Measurements from ENCODE around the gene STK17A.
"Not testable (repeated sequence)": the region's sequence is repeated elsewhere in the genome, so short reads cannot be mapped to it uniquely, and the experiment has no call there.

STK17A gene

GRCh38 chr7:43660141-43660540 is 77.2 kb downstream of the STK17A start:
- DNase-seq, result no peak

DNA sequence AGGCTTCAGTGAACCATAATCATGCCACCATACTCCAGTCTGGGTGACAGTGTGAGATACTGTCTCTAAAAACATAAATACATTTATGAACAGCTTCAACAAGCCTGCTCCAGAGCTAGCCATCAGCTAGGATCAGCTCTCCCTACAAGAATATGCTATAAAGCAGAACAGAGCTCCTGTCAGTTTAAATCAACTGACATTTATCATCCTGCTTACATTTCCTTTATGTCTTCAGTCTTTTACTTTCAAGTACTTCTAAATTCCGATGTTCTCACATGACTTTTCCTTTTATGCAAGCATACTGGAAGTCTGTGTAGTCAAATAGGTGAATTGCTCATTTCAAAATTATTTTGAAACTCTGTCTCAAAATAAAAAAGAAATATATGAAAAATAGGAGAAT is 81.8 kb downstream of the STK17A start:
- no peak for DNase-seq

DNA sequence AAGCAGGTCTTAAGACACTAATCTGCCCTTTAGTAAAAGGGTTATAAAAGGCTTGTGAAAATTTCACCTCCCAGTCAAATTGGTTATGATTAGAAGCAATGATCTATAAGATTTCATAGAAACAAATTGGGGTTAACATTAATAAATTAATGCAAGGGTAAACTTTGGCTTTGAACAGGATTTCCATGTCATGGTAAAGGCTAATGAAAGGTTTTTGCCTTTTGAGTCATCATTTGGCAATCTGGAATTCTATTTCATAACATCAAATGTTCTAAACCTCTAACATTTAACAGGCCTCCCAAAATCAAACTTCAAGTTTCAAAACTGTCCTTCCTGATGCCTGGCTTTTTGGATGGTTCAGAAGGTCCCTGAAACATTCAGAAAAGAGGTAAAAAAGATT is 84.0 kb downstream of the STK17A start:
- DNase-seq, result no peak

DNA sequence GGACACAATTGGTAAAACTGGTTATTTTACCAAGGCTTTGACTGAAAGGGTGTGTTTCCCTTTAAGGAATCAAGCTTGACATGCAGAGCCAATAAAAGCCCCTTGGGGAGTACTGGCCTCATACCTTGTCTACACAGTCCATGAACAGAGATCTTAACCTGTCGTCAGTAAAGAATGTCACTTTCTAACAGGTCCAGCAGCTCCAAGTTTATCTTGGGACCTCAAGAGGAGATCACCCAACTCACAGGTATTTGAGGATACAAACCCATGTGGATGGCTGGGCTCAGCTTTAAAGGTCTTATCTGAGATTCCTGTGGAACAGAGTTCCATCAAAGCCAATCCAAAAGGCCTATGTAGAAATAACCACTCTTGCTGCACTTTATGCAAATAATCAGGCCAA is 85.1 kb downstream of the STK17A start:
- no peak for DNase-seq

GRCh38 chr7:43669286-43670081 is 86.6 kb downstream of the STK17A start:
- DNase-seq, result peak in 2 of 4 experiments; percentile 5 to 24

- DNase-seq, result no peak
Measured at GRCh38 chr7:43671521-43671920, 88.6 kb downstream of the STK17A start.

DNA sequence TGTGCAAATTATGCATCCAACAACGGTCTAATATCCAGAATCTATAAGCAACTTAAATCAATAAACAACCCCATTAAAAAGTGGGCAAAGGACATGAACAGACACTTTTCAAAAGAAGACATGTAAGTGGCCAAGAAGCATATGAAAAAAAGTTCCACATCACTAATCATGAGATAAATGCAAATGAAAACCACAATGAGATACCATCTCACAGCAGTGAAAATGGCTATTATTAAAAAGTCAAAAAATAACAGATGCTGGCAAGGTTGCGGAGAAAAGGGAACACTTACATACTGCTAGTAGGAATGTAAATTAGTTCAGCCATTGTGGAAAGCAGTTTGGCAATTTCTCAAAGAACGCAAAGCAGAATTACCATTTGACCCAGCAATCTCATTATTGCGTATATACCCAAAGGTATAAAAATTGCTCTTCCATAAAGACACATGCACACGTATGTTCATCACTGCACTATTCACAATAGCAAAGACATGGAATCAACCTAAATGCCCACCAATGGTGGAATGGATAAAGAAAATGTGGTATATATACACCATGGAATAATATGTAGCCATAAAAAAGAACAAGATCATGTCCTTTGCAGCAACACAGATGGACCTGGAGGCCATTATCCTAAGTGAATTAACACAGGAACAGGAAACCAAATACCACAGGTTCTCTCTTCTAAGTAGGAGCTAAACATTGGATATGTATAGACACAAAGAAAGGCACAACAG is 90.5 kb downstream of the STK17A start:
- DNase-seq, result not testable (repeated sequence)

- no peak for DNase-seq
Measured at GRCh38 chr7:43674559-43675436, 91.9 kb downstream of the STK17A start.
